OCI-LY3 (cell line): ENCODE results near the gene ANKRD13D.

Experiments
- CTCF ChIP-seq: fragments of 200-600, 300-600 bp; sonication (generic); IDR thresholded peaks from 2 replicates; pipeline ENCODE4 v1.5.1; 2014; ENCODE audit warnings: antibody characterized with exemption, low read length, low read depth
- EZH2phosphoT487 ChIP-seq: fragments of 200-600 bp; shearing (Covaris generic); IDR thresholded peaks from 2 replicates; pipeline ENCODE4 v1.6.1; 2018; ENCODE audit warnings: antibody characterized with exemption, mixed run types, low read depth

- TF ChIP-seq CTCF (no peak), EZH2phosphoT487 (no peak)
Observed at GRCh38 chr11:67239783-67240575, 49.1 kb upstream of the ANKRD13D start.
